NCI-H2029 treated with DMSO at 0.1 percent for 48 hours (cell line): Measurements from ENCODE around the gene LDB1.

Experiments
- DNase-seq: peaks from one replicate; lab custom pipeline; 2025; lab: John Stamatoyannopoulos, UW

Gene LDB1

DNA sequence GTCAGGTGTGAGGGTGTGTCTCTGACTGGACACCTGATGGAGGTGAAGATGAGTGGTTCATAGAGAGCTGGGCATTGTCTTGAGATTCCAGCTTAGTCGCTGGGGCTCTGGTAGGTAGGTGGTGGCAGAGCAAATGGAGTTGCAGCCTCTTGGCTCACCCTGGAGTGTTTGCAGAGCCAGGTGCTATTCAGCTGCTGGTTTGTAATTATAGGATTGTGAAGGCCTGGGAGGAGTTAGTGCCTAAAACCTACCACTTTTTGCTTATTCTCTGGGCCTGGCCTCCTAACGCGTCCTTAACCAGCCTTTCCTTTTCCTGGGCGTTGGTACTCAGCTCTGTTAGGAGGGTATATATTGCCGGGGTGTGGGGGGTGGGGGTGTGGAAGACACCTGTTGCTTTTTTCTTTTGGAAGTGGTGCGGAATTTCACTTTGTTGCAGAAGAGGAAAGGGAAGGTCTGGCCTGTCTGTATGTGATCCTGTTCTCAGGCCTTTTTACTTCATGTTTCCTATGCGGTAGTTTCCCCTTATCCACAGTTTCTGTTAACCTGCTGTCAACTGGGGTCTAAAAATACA, 15.9 kb upstream of the LDB1 start:
- peak; percentile 29 for DNase-seq

DNA sequence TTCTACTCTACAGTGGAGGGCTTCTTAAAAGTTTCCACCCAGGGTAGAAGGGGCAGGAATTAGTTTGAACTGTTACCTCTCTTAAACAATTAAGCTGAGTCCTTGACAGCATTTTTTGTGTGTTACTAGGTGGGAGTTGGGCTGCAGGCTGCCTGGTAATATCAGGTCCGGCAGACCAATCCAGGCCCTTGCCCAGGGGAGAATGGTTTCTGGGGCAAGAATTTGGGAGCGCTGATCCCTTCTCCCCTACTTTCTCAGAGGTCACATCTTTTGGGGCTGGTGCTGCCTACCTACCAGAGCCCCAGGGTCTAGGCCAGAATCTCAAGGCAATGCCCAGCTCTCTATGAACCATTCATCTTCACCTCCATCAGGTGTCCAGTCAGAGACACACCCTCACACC, 14.2 kb upstream of the LDB1 start:
- no peak for DNase-seq

DNA sequence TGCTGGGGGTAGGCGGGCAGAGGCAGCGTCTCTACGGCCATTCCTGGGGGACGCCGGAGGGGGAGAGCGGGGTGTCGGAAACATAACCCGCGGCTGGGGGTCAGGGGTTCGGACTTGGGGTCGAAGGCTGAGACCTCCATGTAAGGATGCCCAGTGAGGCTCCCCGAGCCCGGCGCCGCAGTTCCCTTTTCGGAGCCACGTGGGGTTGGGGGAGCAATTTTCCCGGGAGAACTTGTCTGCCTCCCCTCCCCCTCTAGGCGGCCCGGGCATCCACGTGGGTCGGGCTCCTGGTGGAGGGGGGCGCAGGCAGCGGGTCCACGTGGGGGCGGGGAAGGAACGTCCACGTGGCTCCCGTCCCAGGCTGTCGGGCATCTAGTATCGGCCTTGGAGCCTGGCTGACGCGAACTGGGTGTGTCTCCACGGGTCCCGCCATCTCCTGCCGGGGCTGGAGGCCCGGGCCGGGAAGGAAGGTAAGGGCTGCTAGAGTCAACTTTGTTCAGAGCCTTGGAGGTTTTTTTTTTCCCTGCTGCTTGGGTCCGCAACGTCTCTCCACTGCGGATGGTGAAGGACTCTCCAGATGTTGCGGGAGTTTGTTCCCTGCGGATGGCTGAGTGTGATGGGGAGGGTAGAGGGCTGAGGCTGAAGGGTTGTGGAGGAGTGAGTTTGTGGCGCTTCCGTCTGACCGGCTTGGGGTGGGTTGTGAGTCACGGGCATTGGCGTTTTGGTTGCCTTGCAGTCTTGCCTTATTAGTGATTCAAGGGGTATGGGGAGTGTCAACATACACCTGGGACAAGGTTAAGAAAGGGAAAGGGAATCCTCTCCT, 13.4 kb upstream of the LDB1 start:
- no peak for DNase-seq

DNA sequence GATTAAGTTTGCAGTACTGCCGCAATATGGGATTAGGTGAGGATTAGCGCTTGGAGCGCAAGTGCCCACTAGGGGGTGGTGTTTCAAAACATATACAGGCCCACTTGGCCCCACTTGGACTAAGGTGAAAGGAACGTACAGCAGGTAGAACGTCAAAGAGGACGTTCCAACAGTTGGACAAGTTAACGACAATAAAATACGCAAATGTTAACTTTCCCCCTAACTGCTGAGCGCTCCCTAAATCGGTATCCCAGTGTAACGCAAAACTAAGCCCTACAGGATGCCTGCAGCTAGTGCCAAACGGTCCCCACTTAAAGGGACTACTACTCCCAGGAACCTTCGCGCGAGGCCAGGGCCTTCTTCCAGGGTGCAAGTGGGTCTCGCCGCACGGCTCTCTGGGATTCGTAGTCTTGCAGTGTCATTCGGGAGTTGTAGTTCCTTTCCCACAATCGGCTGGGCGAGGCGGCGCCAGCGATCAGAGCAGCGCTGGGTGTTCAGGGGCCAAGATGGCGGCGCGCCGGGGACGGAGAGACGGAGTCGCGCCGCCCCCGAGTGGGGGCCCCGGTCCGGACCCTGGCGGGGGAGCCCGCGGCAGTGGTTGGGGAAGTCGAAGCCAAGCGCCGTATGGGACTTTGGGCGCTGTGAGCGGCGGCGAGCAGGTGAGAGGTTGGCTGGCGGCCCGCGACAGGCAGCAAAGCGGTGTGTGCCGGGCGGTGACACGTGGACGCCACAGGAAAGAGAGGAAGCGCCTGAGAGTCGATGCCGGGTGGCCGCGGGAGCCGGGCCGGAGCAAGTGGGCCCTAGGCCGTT, 12.6 kb upstream of the LDB1 start, which contains the start of gene PPRC1:
TSS of gene PPRC1 (plus strand) at position 478 of the 810 bp plus-strand sequence. CDS start at position 507, 29 bp downstream.
- DNase-seq: peak; percentile 89

DNA sequence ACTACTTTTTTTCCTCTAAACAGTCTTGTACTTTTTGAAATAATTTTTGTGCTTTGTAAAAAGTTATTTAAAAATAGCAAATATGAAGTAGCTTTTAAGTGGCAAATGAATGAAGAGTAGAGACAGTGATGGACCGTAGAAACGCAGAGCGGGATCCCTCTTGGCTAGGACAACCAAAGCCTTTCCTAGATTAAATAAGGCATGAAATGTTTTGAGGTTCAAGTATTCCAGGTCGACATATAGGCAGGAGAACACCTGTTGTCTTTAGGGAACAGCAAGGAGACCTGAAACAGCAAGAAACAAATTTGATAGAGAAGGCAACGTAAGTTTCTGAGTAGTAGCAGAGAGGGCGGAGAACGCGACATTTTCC, 12.0 kb upstream of the LDB1 start:
- DNase-seq: no peak

DNA sequence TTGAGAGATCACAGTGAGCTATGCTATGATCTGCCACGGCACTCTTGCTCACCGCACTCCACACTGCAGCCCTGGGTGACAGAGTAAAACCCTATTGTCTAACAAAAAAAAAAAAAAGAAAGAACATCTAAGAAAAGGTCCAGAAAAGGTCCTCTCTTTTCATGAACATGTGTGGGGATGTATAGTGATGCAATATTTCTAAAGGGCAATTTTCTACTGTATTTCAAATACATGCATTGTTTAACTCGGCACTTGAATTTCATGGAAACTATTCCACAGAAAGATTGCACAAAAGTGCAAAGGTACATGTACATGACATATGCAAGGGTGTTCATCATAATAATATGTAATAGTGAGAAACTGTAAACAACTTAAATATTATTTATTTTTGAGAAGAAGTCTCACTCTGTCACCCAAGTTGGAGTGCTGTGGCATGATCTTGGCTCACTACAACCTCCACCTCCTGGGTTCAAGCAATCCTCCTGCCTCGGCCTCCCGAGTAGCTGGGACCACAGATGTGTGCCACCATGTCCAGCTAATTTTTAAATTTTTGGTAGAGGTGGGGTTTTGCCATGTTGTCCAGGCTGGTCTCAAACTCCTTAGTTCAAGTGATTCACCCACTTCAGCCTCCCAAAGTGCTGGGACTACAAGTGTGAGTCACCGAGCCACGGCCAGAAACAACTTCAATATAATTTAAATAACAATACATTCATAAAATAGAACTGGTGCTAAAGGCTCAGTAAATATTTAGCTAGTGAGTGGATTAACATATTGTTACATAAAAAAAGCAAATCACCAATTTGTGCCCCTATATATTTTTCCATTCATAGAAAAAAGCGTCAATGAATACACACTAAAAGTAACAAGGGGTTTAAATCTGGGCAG, 11.4 kb upstream of the LDB1 start:
- DNase-seq: no peak

DNA sequence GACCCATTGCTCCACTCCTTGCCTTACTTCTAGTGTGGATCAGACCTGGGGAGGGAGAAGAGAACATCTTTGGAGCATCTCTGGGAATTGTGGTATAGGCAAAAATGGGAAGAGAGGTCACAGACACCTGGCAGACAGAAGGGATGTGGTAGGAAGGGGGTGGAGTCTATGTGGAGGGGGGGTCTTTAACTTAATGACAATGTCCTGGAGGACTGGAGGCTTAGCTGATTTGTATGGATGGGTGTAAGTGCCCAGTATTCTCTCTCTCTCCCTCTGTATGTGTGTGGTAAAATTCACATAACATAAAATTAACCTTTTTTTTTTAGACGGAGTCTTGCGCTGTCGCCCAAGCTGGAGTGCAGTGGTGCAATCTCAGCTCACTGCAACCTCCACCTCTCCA, 3.1 kb upstream of the LDB1 start:
- DNase-seq: no peak

DNA sequence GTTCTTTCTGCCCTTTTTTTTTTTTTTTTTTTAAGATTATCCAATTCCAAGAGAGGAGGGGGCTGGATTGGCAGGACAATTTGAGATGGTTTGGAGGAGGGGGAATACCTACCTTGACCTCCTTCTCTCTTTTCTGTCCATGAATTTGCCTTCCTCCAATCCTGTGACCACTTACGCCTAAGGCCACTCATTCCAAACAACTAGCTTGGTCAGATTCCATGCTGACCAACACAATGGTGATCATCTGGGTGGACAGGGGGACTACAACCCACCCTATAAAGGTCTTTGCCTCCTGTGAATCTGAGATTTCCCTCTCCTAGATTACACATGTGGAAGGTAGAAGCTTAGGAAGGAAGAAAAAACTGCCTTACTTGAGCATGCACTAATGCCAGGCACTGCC, 2.3 kb upstream of the LDB1 start:
- DNase-seq: no peak

DNA sequence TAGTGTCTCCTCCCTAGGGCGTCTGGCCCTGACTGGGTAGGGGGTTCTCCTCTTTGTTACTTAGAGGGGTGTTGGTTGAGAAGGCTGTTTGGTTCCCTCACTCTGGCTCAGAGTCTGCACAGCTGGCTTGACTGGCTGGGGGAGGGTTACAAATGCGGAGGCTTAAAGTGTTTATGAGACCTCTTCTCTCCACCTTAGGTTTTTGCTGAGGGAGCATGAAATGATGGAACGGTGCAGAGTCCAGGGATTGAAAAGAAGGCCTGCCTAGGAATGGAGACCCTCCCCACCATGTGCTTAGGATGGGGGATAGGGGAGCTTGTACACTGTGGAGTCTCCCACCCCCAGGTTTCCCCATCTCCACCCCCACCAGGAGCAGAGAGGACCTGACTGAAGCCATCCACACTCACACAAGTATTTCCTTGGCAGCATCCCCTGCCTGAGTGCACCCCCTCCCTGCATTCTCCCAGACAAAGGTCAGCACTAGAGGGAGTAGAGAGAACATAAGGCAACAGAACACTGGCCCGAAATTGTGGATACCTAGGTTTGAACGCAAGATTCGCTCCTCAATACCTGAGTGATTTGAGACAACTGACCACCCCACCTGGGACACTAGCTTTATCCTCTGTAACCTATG, 1.7 kb upstream of the LDB1 start:
- DNase-seq: no peak

DNA sequence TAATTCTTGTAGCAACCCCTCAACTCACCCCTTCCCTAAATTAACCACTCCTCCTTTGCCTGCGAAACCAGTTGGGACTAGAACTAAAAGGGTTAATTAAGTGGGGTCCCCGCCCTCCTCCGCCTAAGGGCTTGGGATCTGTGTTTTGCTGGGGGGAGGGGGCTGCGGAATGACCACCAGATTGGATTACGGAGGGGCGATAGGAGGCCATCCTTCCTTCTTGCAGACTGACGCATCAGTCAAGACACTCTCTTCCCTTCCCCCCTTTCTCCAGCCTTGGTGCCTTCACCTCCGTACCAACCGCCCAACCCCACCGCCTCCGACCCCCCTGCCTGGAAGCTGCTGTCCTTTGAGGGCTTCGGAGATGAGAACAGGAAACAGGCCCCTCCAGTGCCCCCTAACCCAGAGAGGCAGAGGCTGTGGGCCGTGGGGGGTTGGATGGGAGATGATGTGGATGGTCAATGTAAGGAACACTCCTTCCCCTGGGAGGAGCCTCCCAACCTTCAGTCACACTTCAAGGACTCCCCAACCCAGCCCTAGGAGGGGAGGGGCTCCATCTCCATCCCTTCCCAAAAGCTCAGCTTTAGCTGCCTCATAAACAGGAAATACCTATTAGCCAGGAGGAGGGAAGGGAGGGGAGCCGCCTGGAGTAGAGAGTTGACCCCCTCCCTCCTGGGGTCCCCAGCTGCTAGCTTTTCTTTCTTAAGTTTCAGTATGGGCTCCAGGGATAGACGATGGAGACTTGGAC, 997 bp upstream of the LDB1 start:
- no peak for DNase-seq

DNA sequence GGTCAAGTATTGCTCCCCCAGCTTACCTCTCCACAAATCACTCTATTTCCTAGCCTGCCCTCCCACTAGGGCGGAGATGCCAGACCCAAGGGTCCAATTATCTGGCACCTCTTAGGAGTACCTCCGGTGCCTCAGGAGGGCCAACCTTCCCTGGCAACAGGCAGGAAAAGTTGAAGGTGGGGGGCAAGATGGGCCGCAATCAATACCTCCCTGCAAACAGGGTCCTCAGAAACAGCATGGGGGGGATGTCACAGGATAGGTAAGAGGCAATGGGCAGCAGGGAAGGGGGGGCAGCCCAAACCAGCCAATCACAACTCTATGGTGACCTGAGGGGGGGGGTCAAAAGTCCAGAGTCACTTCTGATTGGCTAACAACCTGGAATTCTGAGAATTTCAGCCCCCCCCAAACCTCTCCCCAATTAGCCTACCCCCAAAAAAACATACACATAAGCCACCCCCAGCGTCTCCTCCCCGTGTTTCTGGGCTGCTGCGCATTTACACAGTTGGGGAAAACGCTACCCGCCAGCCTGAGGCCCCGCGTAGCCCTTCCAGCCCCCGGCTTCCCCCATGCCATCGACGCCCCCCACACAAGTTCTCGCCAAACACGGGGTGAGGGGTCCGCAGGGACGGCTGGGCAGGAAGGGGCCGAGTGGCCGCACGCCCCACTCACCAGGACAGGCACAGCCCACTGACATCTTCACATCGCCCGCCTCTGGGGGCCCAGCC, 589 bp downstream of the LDB1 start:
- DNase-seq: no peak

DNA sequence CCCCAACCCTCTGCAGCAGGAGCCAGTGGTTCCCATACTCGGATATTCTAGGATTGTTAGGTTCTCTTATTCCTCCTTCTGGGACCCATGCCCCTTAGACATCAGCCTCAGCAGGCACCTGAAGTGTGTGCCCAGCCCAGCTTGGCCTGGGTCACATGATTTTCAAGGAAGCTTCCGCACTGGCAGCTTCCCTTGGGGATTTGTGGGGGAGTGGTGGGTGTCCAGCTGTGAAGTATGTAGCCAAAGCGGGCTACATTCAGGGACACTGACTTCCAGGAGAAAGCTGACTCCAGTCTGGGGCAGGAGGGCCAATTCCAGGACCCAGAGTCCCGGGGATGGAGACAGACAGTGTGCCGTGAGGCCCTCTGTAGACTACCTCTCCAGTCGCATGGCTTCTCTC, 1.3 kb downstream of the LDB1 start:
- DNase-seq: no peak

DNA sequence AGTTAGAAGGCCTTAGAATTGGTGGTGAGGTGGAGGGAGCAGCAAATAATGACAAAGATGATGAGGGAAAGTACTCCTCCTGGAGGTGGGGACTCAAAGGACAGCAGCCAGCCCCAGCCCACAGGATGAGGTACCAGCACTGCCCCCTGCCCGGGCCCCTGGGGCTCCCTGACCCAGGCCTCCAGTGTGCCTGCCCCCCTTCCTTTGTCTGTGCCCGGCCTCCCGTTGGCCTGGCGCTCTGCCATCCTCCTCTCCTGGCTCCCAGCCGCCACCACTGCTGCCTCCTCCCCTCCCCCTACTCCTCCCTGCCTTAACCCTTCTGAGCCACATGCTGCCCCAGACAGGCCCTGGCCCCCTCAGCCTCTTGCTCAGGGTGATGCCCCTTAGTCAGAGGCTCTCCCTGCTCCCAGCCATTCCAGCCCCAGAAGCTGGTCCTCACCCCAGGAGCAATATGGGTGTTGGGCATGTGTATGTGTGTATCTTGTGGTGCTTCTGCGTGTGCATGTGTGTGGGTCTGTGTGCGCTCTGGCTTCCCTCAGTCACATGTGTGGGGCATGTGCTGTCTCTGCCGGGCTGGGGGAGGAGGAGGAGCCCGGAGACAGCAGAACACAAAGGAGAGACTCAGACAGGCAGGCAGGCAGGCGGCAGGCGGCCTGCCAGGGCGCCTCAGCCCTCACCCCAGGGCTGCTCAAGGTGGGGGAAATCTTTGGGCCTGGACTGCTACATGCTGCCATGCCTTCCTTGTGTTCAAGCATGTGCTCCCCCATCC, 2.6 kb downstream of the LDB1 start:
- peak; percentile 58 for DNase-seq

DNA sequence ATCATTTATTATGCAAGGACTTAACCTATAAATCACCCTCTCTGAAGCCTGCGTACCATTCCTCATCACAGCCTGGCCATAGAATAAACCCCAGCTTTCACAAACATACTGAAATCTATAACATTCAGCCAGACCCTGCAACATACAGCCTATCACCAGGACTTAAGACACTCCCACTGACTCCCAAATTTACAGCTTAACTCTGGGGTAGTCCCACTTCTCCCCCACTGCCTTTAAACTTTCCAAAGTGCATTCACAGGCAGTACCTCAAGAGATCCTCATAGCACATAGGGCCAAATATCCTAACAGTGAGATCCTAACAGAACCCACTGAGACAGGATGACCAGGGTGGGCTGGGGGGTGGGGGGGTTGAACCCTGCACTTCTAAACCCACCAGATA, 3.5 kb downstream of the LDB1 start:
- no peak for DNase-seq

DNA sequence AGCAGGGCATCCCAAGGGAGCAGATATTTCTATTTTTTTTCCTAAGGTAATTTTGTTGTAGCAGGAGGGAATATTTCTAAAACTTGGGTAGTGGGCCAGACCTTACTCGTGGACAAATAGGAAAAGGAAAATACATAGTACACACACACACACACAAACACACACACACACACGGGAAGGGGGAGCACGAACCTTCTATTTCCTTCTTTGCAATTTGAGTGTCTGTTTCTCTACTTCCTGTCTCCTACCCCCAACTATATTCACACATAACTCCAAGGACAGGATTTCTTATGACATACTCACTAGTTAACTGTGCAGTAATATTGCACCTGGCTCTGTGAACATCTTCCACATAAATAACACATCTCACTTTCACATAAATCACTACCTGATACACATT, 4.4 kb downstream of the LDB1 start:
- no peak for DNase-seq

DNA sequence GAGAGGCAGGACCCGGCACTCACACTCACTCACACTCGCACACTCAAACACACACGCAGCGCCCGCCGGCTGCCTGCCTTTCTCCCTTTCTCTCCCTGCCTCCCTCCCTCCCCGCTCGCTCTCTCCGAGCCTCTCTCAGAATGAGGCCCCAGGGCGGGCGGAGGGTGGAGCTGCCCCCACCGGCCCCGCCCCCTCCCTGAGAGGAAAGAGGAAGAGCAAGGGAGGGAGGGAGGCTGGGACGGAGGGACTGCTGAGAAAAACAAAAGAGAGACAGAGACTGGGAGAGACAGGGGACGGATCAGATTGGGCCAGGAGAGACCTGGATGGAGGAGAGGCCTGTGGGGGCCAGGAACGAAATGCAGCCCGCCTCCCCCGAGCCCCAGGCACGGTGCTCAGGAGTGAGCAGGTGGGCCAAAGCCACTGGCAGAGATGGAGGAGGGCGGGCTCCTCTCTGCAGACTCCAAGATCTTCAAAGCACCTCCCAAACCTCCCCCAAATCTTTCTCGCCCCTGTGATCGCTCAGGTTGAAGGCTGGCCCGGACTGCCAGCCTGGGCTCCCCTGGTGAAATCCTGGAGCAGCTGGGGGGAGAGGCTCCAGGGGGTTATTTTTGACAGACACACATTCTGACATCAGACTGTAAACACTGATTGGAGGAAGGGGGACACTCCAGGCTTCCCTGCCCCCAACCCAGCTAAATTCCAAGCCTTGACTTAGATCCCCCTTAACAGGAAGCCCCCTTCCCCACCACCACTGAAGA, 5.1 kb downstream of the LDB1 start:
- DNase-seq: peak; percentile 22

DNA sequence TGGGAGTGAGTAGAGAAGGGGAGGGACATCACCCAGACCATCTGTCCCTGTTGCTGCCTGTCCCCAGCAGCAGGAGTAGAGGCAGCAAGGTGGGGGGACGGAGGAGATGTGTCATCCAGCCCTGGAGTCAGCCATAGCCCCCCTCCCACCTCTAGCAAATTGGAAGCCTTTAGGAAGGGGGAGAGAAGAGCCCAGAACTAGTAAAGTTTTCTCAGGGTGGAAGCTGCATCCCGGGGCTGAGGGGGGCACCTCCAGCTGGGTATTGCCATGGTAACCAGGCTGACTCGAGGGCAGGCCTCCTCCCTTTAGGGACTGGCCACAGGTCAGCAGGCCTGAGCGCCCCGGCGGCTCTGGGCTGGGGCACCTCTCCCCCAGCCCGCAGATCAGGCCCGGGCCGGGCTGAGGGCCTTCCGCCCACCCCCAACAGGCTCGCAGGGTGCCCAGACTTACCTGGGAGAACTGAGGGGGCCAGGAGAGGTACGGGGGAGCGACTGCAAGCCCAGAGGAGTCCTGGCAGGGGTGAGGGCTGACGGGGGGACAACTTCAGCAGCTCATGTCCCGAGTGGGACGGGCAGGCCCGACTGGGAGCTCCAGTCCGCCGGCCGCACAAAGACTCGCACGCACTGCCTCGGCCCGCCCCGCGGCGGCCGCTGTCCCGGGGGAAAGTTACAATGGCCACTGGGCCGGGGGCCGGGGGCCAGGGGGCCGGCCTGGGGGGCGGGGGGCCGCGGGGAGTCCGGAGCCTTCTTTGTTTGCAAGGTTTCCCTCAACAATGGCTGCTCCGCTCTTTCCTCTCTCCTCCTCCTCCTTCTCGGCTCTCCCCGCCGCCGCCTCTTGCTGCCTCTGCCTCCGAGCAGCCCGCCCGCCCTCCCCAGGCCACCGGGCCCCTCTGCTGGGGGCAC, 6.0 kb downstream of the LDB1 start:
- no peak for DNase-seq
